Measurements from ENCODE around the gene TPST2.

TPST2 gene

DNA sequence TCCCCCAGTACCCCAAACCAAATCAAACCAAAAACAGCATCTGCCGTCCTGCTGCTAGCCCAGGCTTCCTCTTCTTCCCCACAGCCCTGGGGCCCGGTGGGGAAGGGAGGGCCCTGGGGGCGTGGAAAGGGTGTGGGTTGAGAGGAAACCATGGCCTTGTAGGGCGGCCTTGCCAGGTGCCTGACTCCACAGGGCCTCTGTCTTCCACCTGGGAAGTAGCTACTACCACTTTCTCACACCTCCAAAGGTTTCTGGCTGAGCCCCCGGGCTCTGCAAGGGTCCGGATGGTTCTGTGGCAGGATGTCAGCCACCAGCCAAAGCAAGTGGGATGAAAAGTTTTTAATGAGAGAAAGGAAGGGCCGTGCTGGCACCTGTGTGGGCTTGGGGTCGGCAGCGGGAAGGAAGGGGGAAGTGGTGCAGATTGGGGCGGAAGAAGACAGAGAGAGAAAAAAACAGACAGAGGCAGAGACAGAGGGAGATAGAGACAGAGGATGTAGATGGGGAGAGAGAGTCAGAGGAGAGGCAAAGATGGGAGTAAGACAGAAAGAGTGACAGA, 10.5 kb downstream of the TPST2 start:
- no peaks in the 10 kb centered on the region for H3K9me3 ChIP-seq
- peaks cover 0 to 7% (median 0%) of the 10 kb centered on the region in 3 donors for H3K36me3 ChIP-seq
- H3K27me3 ChIP-seq, result no peaks in the 10 kb centered on the region
- no peak overlapping the region for H3K4me3 ChIP-seq
- intact Hi-C loops (cut with DNase I; ENCODE audit: low total_unique reads), result no loop called here
- TF ChIP-seq CTCF (IDR thresholded peaks at IDR 0.05), result no peak
- DNase-seq, result no peak
- no peak overlapping the region for H3K27ac ChIP-seq
- H3K4me1 ChIP-seq, result no peaks in the 10 kb centered on the region

DNA sequence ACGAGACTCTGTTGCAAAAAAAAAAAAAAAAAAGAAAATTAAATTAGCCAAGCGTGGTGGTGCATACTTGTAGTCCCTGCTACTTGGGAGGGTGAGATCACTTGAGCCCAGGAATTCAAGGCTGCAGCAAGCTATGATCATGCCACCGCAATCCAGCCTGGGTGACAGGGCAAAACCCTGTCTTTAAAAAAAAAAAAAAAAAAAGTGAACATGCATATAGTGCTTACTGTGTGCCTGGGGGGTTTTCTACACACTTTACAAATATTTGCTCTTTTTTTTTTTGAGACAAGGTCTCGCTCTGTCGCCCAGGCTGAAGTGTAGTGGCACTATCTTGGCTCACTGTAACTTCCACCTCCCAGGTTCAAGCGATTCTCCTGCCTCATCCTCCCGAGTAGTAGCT, 12.9 kb downstream of the TPST2 start:
- peaks cover 0 to 5% (median 0%) of the 10 kb centered on the region in 3 donors for H3K36me3 ChIP-seq
- H3K27ac ChIP-seq, result no peak overlapping the region
- H3K27me3 ChIP-seq, result no peaks in the 10 kb centered on the region
- H3K4me3 ChIP-seq, result no peak overlapping the region
- H3K4me1 ChIP-seq, result no peaks in the 10 kb centered on the region
- no peak for DNase-seq
- intact Hi-C loops (cut with DNase I; ENCODE audit: low total_unique reads), result no loop called here
- no peaks in the 10 kb centered on the region for H3K9me3 ChIP-seq
- no peak for TF ChIP-seq CTCF (IDR thresholded peaks at IDR 0.05)

DNA sequence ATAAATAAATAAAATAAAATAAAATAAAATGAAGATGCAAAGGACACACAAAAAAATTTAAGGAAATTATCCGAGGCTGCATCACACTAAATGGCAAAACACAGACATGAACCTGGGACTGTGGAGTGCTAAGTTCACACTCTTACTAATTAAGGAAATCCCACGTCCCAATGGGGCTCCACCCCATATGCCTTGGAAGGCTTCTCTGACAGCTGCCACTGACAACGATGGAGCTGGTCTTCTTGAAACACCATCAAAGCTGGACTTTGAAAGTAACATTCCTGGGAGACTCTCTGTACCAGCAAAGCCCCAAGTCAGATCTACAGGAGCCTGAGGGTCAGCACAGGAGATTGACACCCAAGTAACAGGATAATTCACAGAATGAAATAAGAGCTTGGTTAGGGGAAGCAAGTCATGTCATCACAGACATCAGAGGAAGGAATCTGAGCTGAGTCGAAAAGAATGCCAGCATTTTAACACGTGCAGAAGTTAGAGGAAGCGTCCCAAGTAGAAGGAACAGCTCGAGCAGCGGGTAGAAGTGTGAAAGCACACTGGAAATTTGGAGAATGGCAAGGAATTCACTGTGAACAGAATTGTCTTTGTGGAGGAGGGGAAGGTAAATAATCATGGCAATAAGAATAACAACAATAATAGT, 13.8 kb downstream of the TPST2 start:
- no peaks in the 10 kb centered on the region for H3K36me3 ChIP-seq
- H3K4me1 ChIP-seq, result no peaks in the 10 kb centered on the region
- no peaks in the 10 kb centered on the region for H3K9me3 ChIP-seq
- TF ChIP-seq CTCF (IDR thresholded peaks at IDR 0.05), result no peak
- no peak overlapping the region for H3K27ac ChIP-seq
- intact Hi-C loops (cut with DNase I; ENCODE audit: low total_unique reads), result no loop called here
- H3K4me3 ChIP-seq, result no peak overlapping the region
- no peaks in the 10 kb centered on the region for H3K27me3 ChIP-seq
- no peak for DNase-seq

GRCh38 chr22:26574001-26574723, 15.8 kb downstream of the TPST2 start:
- TF ChIP-seq CTCF (IDR thresholded peaks at IDR 0.05), result no peak
- no peaks in the 10 kb centered on the region for H3K9me3 ChIP-seq
- no peak overlapping the region for H3K4me3 ChIP-seq
- H3K27ac ChIP-seq, result no peak overlapping the region
- H3K36me3 ChIP-seq, result no peaks in the 10 kb centered on the region
- DNase-seq, result no peak
- no peaks in the 10 kb centered on the region for H3K27me3 ChIP-seq
- peaks cover 0 to 4% (median 0%) of the 10 kb centered on the region in 4 donors for H3K4me1 ChIP-seq
- intact Hi-C loops (cut with DNase I; ENCODE audit: low total_unique reads), result no loop called here

DNA sequence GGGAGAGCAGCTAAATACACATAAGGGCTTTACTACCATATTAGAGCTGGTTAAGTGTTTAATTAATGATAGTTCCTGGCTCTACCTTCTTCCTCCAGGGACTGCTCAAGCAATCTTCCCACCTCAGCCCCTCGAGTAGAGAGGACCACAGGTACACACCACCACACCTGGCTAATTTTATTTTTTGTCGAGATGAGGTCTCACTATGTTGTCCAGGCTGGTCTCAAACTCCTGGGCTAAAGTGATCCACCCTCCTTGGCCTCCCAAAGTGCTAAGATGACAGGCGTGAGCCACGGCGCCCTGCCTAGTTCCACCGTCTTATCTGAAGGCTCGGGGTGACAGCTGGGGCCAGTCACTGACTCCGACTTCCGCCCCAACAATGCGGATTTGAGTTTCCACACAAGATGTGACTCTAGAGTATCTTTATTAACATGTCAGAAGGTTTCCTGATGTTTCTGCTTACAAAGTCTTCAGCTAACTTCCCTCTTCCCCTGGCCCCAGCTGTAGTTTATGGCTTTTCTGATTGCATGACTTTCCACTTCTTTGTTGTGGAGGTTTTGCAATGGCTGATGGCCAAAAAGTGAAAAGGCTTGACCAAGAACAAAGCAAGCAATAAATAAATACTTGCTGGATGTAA, 16.8 kb downstream of the TPST2 start:
- Histone ChIP-seq H3K4me3 (no peak overlapping the region), H3K36me3 (no peaks in the 10 kb centered on the region), H3K27ac (no peak overlapping the region), H3K9me3 (no peaks in the 10 kb centered on the region), H3K4me1 (peaks cover 0 to 4% (median 0%) of the 10 kb centered on the region in 4 donors), H3K27me3 (no peaks in the 10 kb centered on the region)
- intact Hi-C loops (cut with DNase I; ENCODE audit: low total_unique reads), result no loop called here
- TF ChIP-seq CTCF (IDR thresholded peaks at IDR 0.05), result no peak
- DNase-seq, result peak; percentile 55 to 77

All from tibial artery (tissue), 4 donors.